Fibroblast of mammary gland (primary cell): ENCODE results near the gene RAC3.

Experiments used
- DNase-seq: peaks from one replicate; pipeline ENCODE4 v3.0.0-alpha.2; 2010; ENCODE audit warnings: low read depth
- H3K4me3 ChIP-seq: 2 replicates; pipeline ENCODE4 v1.5.1; 2011; ENCODE audit warnings: low read depth, mild to moderate bottlenecking, low read length, moderate library complexity; ENCODE audit not compliant: control insufficient read depth
- CTCF ChIP-seq: conservative IDR thresholded peaks from 2 replicates; pipeline ENCODE4 v1.5.1; 2011; ENCODE audit warnings: low read depth, low read length, inconsistent platforms; ENCODE audit not compliant: control insufficient read depth, insufficient read depth

RAC3 gene

GRCh38 chr17:82031885-82032627 is 578 bp downstream of the RAC3 start:
- TF ChIP-seq CTCF: no peak
- peak overlapping the region; percentile 42 for H3K4me3 ChIP-seq
- no peak for DNase-seq

GRCh38 chr17:82033359-82034085 is 2.0 kb downstream of the RAC3 start:
- DNase-seq: no peak
- no peak overlapping the region for H3K4me3 ChIP-seq
- no peak for TF ChIP-seq CTCF

- TF ChIP-seq CTCF: no peak
- no peak overlapping the region for H3K4me3 ChIP-seq
- no peak for DNase-seq
These were observed 3.0 kb downstream of the RAC3 start for GRCh38 chr17:82034371-82035011.

GRCh38 chr17:82035488-82035887 is 4.0 kb downstream of the RAC3 start:
- no peak for TF ChIP-seq CTCF
- H3K4me3 ChIP-seq: no peak overlapping the region
- no peak for DNase-seq

- no peak overlapping the region for H3K4me3 ChIP-seq
- no peak for DNase-seq
- TF ChIP-seq CTCF: no peak
These were observed 4.6 kb downstream of the RAC3 start for GRCh38 chr17:82035956-82036633.

GRCh38 chr17:82036634-82037091 is 5.2 kb downstream of the RAC3 start:
- TF ChIP-seq CTCF: no peak
- peak overlapping the region; percentile 70 for H3K4me3 ChIP-seq
- DNase-seq: no peak
